Ishikawa (cell line): Measurements from ENCODE around the gene DYNLT4.

Experiments used
- CREB1 ChIP-seq: IDR thresholded peaks from 2 replicates; pipeline ENCODE4 v1.6.1; 2012; ENCODE audit warnings: low read depth
- EP300 ChIP-seq: IDR thresholded peaks from 2 replicates; pipeline ENCODE4 v1.6.1; 2012; ENCODE audit warnings: borderline replicate concordance
- NFIC ChIP-seq: IDR thresholded peaks from 2 replicates; pipeline ENCODE4 v1.6.1; 2012
- RAD21 ChIP-seq: IDR thresholded peaks from 2 replicates; pipeline ENCODE4 v1.6.1; 2012; ENCODE audit warnings: low read depth
- TAF1 ChIP-seq: IDR thresholded peaks from 2 replicates; pipeline ENCODE4 v1.6.1; 2012; ENCODE audit warnings: low read depth, mild to moderate bottlenecking
- TEAD4 ChIP-seq: IDR thresholded peaks from 2 replicates; pipeline ENCODE4 v1.6.1; 2012
- YY1 ChIP-seq: IDR thresholded peaks from 2 replicates; pipeline ENCODE4 v1.6.1; 2012; ENCODE audit warnings: low read depth
- TF ChIP-seq, protein P1 (sequence below): IDR thresholded peaks from 2 replicates; pipeline ENCODE4 v1.6.1; 2012; ENCODE audit warnings: low read depth, mild to moderate bottlenecking
- TF ChIP-seq, protein P2 (sequence below): IDR thresholded peaks from 2 replicates; pipeline ENCODE4 v1.6.1; 2012

DNA sequence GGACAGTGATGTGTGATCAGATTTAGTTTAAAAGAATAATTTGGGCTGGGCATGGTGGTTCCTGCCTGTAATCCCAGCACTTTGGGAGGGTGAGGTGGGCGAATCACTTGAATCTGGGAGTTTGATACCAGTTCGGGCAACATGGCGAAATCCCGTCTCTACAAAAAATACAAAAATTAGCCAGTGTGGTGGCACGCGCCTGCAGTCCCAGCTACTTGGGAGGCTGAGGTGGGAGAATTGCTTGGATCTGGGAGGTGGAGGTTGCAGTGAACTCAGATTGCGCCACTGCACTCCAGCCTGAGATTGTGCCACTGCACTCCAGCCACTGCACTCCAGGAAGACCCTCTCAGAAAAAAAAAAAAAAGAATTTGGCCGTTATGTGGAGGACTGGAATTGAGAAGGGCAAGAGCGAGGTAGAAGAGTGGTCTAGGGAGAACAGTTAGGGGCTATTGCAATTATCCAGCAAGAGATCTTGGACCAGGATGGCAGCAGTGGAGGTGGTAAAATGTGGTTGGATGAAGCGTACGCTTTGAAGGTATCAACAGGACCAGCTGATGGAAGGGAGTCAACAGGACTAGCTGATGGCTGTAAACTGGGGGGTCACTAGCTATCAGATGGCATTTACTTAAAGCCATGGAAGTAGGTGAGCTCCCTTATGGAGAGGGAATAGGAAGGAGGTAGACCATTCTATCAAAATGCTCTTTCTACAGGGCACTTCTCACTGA, 10.8 kb upstream of the DYNLT4 start:
- TF ChIP-seq, protein P1, sequence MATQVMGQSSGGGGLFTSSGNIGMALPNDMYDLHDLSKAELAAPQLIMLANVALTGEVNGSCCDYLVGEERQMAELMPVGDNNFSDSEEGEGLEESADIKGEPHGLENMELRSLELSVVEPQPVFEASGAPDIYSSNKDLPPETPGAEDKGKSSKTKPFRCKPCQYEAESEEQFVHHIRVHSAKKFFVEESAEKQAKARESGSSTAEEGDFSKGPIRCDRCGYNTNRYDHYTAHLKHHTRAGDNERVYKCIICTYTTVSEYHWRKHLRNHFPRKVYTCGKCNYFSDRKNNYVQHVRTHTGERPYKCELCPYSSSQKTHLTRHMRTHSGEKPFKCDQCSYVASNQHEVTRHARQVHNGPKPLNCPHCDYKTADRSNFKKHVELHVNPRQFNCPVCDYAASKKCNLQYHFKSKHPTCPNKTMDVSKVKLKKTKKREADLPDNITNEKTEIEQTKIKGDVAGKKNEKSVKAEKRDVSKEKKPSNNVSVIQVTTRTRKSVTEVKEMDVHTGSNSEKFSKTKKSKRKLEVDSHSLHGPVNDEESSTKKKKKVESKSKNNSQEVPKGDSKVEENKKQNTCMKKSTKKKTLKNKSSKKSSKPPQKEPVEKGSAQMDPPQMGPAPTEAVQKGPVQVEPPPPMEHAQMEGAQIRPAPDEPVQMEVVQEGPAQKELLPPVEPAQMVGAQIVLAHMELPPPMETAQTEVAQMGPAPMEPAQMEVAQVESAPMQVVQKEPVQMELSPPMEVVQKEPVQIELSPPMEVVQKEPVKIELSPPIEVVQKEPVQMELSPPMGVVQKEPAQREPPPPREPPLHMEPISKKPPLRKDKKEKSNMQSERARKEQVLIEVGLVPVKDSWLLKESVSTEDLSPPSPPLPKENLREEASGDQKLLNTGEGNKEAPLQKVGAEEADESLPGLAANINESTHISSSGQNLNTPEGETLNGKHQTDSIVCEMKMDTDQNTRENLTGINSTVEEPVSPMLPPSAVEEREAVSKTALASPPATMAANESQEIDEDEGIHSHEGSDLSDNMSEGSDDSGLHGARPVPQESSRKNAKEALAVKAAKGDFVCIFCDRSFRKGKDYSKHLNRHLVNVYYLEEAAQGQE = no peak
- TF ChIP-seq CREB1 (no peak), TAF1 (no peak), YY1 (no peak), EP300 (no peak), RAD21 (no peak), NFIC (no peak), TEAD4 (no peak)
- TF ChIP-seq, protein P2, sequence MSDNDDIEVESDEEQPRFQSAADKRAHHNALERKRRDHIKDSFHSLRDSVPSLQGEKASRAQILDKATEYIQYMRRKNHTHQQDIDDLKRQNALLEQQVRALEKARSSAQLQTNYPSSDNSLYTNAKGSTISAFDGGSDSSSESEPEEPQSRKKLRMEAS = no peak
